ENCODE results near the gene CHCHD4. TPM values are rescaled to one million over a fixed set of nuclear protein-coding genes. Genes with fewer than 3 reads are reported as not detected.
A peak's percentile ranks its signal among the peaks of the same experiment; 100 is the strongest.

The CHCHD4 gene
- polyA plus RNA-seq (2013, experiment 1 of 2; ENCODE audit: insufficient read length), result 11.1 TPM
- polyA plus RNA-seq (2013, experiment 2 of 2; ENCODE audit: insufficient read length), result 8.5 TPM

DNA sequence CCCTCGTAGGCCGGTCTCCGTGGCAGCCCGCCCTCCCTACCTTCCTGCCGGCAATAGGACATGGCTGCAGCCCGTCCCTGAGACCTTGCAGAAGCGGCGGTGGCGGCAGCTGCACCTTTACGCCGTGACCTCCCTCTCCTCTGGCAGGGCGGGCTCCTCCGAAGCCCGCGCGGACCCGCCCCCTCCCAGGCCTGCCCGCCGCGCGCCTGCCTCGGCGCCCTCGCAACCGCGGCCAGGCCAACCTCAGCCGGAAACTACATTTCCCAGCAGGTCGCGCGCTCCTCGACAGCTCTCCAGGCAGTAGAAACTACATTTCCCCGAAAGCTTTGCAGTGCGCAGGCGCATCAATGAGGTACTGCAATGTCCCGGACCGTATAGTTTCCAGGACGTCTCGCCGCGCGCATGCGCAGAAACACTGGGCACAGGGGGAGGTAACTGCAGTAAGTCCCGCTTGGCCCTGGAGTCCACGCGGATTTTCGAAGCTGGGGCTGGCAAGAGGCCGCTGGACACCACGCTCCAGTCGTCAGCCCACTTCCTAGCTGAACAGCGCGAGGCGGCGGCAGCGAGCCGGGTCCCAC, at the start of gene CHCHD4, which contains the start of gene TMEM43:
CHCHD4 (minus strand) TSS at position 256 of the 578 bp plus-strand sequence; CDS start at position 62, 194 bp downstream.
TMEM43 (plus strand) TSS at position 438 of the 578 bp plus-strand sequence. CDS start 142 bp downstream, outside the sequence.
- peak; percentile 99 for DNase-seq

DNA sequence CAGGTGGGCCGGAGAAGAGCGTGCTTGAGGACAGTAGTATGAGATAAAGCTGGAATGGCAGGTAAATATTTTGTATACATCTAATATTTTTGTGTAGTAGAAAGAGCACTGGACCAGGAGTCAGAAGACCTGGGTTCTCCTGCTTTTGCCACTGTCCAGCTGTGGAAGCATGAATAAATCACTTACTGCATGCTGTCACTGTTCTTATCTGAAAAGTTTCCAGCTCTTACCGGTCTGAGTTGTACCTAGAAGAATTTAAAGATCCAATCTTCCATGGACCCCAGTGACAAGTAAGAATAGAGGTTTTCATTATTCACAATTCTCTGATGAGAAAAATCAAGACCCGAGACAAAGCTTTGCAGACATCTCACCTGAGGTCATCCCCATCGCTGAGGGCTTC, 47.8 kb upstream of the CHCHD4 start:
- no peak for DNase-seq

DNA sequence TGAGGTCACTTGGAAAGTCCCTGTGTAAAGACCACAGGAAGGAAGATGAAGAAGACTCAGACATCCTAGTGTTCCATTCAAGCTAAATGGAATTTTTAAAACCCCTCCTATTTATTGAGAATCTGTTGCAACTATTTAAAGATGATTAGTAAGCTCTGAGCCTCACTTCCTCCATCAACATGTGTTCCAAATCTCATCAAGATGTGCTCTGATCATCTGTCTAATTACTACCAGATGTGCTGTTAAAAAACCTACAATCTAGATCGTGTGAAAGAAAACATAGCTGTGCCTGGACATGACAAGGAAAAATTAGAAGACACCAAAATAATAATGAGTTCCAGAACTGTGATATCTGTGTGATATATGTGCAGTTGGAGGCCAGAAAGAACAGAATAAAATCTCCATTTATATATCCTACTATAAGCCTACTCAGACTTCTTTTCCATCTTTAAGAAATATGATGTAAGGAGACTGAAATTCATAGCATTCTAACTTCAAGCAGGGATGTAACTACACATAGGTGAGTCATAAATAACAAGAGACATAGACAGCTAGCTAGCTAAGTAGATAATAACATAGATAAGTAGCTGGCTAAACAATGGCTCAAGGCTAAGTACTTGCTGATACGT, 46.0 kb upstream of the CHCHD4 start:
- DNase-seq, result peak; percentile 83

DNA sequence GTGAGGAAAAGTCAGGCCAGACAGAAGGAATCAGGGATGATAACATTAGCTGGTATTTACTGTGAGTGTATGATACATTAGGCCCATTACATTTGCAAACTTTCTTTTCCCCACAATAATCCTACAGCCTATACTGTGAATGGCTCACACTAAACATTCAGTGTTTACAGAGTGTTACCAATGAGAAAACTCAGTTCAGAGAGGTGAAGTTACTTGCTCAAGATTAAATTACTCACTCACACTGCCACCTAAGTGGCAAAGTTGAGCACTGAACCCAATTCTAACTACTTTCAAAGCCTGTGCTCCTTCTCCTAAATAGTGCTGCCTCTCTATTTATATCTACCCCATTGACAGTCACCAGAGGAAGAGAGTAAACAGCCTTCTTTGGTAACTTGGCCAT, 45.2 kb upstream of the CHCHD4 start:
- DNase-seq, result no peak

DNA sequence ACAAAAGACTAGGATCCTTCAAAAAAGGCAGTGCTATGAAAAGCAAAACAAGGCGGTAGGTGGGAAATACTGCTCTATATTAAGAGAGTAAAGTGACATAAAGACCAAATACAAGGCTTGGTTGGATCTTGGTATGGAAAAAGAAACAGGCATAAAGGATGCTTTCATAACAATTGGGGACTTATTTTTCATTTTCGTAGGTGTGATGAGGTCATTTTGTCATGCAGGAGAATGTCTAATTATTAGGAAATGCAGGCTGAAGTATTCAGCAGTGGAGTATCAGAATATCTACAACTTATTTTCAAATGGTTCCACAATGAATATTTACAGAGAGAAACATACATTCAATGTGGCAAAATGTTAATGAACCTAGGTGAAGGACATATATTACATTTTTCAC, 44.8 kb upstream of the CHCHD4 start:
- DNase-seq, result no peak

DNA sequence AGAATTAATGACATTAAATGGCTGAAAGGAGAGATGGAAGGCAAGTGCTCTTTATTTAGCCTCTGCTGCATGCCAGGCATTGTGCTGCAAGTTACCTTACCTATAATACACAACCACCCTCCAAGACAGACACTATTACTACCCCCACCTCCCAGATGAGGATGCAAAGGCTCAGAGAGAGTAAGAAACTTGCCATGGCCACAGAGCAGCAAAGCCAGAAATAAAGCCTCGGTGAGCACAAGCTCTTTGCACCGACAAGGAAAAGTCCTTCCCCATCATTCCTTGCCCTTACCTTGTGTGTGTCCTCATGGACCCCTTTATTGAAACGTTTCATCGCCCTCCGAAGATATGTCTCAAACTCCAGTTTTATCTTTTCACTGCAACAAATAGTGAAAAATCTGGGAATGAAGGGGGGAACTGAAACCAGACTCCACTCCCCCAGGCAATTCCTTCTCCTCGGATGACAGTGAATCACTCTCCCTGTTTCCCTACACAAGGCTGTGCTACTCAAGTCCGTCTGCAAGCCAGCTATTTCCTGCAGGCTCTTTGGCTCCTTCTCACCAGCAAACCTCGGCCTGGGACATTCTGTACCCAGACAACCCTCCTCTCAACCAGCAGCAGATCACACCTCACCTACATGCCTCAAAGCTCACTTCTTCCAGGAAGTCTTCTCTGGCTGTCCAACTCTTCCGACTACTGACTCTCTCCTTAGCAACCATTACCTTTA, 42.4 kb upstream of the CHCHD4 start:
- DNase-seq, result no peak

DNA sequence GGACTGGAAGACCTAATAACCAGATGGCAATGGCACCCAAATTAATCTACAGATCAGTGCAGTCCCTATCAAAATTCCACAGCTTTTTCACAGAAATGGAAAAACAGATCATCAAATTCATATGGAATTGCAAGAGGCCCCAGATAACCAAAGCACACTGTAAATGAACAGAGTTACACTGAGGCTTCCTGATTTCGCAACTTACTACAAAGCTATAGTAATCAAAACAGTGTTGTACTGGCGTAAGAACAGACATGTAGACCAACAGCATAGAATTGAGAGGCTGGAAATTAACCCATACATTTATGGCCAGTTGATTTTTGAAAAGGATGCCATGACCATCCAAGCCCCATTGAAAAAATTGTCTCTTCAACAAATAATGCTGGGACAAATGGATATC, 37.5 kb upstream of the CHCHD4 start:
- DNase-seq, result no peak

DNA sequence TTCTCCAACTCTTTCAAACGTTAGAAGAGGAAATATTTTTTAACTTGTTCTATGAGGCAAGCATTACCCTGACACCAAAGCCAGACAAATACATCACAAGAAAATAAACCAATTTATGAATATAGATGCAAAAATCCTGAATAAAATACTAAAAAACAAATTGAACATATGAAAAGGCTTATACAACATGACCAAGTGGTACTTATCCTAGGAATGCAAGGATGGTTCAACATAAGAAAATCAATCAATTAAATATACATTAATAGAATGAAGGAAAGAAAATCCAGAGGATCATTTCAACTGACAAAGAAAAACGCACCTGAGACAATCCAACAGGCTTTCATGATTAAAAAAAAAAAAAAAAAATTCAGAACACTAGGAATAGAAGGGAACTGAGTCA, 36.6 kb upstream of the CHCHD4 start:
- DNase-seq, result no peak

DNA sequence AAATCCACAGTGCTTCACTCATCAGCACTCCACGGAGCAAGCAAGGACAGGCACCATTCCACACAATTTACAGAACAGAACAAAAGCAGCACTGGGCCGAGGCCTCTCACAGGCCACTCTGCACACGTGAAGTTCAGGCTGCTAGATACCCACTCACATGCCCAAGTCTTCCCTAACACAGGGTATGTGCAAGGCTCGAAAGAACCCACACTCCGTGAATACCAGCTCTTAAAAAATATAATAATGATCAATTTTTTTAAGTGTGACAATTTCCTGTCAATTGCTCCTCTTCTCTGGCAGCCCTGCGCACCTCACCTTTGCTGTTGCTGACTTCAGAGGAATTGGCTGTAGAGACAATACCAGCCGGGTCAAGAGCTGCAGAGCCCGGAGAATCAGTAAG, 34.8 kb upstream of the CHCHD4 start:
- DNase-seq, result no peak

DNA sequence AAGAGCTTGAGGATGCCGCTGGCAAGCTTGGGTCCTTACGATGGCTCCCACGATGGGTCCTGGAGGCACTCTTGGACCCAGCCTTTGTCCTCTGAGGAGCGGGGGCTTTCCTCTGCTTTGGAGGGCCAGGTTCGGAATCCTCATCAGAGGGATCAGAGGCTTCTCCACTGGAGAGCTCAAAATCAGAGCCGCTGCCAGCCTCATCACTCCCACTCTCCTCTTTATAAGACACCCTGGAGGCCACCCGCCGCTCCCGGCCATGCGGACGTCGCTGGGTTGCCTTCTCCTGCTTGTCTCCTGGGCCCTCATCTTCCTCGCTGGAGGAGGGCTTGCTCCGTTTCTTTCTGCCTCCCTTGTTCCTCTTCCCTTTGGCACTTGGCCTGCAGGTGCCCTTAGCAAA, 33.7 kb upstream of the CHCHD4 start:
- no peak for DNase-seq

DNA sequence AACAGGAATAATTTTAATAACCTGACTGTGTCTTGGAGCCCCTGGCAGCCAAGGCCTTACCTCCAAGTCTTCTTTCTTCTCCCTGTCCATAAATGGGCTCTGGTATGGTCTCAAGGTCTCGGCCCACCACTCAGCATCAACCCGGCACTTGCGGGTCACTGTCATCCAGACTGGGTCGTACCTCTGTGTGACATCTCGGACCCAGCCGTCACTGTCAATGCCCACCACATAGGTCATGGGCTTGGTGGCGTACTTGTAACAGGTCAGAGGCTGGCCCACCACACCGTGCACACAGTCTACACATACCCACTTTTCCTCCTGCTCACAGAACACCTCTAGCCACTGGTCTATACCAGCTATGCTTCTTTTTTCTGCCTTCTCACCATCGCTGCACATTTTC, 33.3 kb upstream of the CHCHD4 start:
- no peak for DNase-seq

DNA sequence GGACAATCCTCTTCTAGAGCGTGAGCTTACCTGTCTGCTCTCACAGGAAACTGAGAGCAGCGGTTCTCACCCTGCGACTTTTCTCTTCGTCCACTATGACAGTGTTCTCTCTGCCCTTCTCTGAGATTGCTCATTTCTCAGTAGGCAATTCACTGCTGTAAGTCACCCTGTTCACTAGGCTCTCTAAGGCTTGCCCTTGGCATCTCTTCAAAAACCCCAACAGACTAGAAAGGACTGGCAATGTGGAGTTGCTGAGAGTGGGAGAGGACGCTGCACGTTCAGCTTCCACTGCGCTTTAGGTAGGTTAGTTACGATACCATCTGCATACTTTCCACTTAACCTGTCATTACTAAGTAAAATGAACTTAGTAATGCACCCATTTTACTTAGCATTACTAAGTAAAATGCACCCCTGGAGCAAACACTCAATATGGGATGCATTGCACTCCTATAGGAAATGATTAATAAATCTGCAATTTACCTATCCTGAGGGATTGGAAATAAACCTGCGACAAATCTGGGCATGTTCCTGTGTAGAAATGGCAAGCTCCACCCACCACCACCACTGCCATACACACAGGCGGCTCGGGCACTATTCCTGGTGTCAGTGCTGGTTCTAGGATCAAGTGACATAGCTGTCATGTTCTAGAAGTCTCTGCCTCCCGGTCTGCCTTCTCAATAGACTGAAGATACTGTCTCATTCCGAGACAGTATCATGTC, 32.3 kb upstream of the CHCHD4 start:
- DNase-seq, result no peak

DNA sequence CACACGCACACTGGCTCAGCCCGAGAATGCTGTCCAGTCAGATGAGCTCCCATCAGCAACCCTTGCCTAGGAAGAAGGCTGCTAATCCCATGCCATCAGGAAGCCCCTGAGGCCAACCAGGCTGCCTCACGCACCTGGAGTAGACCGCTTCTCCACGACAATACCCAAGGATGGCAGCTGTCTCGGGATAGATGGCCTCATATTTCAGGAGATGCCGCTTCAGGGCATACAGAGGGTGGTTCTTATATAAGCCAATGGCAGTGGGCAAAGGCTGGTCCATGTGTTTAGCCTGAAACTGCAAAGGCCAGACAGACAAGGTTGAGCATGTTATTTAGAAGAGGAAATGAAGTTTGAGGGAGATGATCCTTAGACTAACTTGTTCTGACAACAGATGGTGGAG, 31.5 kb upstream of the CHCHD4 start:
- DNase-seq, result no peak

DNA sequence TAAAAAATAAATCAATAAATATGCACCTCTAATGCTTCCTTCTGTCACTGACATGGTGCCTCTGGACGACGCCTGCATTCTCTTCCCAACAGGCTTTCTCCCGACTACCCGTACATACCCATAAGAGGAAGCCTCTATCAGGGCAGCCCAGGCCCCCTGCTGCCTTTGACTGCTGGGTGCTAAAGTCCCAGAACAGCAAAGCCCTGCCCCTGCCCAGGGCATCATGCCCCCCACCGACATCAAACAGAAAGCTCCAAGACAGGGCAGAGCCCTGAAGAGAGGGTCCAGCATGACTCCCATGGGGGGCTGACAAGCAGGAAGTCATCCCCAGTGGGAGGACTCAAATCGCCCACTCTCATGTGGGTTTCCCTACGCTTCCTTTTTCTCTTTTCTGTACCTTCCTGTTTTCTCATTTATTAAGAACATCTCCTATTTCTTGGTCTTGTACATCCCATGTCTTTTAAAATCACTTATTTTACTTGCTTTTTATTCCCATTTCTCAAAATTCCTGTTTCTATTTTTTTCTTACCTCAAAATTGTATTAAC, 30.3 kb upstream of the CHCHD4 start:
- no peak for DNase-seq

DNA sequence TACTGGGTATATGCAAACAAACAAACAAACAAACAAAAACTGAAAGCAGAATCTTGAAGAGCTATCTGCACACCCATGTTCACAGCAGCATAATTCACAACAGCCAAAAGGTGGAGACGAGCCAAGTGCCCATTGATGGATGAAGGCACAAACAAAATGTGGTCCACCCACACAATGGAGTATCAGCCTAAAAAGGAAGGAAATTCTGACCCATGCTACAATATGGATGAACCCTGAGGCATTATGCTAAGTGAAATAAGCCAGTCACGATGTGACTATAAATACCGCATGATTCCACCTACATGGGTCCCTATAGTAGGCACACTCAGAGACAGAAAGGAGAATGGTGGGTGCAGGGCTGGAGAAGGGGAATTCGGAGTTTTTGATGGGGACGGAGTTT, 29.6 kb upstream of the CHCHD4 start:
- no peak for DNase-seq

DNA sequence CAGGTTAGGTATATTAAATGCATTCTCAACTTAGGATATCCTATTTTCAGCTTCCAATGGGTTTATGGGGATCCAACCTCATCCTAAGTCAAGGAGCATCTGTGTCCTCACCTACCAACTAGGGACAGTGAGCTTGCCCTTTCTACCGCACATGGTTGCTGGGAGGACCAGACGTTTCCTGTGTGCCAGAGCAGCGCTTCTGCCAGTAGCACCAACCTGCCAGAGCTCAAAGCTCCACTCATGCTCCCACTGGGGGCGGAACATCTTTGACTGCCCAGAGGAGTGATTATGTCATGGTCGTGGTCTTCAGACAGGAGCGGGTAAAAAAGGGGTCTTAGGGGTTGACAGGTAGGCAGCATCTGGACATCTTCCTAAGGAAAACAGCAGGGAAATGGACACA, 29.0 kb upstream of the CHCHD4 start:
- DNase-seq, result no peak

DNA sequence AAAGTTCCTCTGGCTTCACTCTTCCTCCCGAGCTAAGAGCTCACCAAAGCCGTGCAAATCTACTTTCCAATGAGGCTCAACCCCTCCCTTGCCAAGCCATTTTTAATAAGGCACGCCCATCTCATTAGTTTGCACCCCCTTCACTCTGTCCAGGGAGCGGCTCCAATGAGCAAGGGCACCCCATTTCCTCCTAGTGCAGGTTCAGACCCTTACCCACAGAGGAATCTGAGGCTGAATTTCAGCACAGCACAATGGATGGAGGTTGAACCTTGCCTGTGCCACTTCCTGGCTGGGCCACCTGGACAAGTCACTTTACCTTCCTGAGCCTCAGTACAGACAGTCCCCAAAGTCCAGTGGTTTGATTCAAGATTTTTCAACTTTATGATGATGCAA, 28.3 kb upstream of the CHCHD4 start:
- no peak for DNase-seq

DNA sequence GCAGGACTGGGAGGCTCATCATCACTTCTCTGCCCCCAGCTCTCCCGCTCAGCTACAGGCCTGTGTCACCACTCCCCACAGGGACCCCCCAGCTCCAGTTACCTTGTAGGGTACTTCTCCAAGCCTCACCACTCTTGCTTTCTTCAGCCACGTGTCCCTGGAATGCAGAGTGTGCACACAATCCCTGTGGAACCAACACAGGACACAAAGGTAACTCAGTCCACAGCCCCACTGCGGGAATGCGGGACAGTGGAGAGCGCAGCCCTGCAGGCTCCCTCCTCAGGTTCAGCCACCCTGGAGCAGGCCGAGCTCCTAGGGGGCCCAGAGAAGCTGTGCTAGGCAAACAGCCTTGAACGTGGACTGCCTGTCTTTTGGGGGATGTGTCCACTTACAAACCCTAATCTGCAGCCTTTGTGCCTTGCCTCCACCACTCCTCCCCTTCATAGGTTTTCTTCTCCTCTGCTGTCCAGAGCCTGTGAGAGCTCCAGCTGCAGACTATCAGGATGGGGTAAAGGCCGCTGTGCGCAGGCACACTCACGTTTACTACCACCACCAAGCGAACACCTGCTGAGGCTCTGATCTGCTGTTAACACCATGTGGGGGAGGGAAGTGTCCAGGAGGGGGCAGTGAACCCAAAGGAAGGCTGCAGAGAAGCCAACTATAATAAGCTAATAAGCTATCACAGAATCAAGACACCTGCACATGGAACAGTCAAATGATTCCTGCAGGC, 27.7 kb upstream of the CHCHD4 start:
- DNase-seq, result no peak

DNA sequence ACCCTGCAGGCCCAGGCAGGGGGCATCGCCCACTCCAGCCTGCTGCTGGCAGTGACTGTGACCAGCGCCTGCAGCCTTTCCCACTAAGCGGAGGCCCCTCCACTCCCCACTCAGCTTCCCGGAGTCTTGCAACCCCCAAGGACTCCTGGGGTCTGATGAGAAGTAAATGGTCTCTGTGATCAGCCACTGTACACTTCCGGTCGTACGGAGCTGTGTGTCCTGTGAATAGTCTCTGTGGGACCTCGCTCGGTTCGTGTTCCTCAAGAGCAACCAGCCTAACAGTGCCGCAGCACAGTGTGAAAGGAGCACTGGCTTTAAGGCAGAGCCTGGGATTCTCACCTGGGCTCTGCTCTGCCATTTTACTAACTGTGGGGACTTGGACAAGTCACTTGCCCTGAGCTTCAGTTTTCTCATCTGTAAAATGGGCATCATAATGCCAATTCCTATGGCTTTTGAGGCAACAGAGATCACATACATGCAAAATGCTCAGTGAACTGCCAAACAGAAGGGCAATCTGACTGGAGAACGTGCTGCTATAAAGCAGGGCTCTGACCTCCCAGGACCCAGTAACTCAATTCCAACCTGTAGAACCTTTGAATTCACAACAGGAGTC, 26.9 kb upstream of the CHCHD4 start:
- DNase-seq, result no peak

DNA sequence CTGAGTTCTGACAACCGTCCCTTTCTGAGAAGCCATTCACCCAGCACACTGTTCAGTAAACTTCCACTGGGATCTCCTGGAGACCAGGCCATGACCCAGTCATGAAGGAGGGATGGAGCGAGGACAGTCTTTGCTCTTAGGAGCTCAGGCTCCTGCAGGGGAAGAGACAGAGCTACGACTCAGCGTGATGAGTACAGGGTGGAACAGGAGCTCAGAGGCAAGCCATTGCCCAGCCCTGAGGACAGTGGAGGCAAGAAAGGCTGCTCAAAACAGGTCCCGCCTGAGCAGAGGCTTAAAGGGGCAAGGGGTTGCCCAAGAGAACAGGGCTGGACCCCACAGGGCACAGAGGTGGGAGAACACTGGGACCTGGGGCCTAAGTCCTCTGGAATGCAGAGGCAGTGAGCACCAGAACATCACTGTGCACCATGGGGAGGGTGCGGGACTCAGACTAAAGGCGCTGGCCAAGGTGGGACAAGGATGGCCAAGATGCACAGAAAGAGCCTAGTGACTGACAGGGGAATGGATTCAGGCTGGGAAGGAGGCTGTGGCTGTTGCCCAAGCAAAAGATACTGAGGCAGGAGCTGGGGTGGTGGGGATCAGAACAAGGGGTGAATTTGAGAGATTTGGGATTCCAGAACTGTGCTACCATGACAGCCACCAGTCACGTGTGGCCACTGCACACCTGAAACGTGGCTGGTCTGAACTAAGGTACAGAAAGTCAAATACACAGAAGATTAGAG, 26.0 kb upstream of the CHCHD4 start:
- DNase-seq, result no peak

DNA sequence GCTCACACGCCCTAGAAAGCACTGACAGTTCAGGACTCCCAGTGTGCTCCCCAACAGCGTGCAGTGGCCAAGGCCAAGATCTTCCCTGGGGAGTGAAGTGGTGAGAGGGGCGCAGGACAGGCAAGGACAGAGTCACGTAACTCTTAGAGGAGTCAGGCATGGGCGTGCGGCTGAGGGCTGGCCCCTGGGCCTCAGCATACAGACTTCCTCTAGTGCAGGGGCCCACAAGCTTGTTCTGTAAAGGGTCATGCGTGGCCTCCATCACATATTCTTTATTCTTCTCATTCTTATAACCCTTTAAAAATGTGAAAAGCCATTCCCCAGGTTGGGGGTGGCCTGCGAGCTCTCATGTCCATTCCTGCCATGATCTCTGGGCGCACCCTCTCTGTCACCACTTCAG, 25.4 kb upstream of the CHCHD4 start:
- no peak for DNase-seq

Data from fibroblast of skin of back (primary cell).